Endothelial cell of umbilical vein (primary cell): ENCODE results near the gene MYADM. TPM values are rescaled to one million over a fixed set of nuclear protein-coding genes. Genes with fewer than 3 reads are reported as not detected.
A peak's percentile ranks its signal among the peaks of the same experiment; 100 is the strongest.

Experiments used
- BruUV-seq: library from RNA; stranded (reverse); fragments of 400-500 nt; replicated peaks from 2 replicates; lab custom pipeline; 2021; lab: Mats Ljungman, UMichigan
- CTCF ChIA-PET: fragments of 300-600, 350-600 bp; sonication (Branson Sonifier 250); formaldehyde crosslinking; loops from one replicate; lab custom pipeline; 2021; ENCODE audit warnings: antibody characterized with exemption, inconsistent platforms; lab: Charles Lee
- POLR2A ChIA-PET: fragments of 300-600, 350-600 bp; sonication (Branson Sonifier 250); formaldehyde crosslinking; loops from one replicate; lab custom pipeline; 2021; ENCODE audit warnings: antibody characterized with exemption, inconsistent platforms; lab: Charles Lee
- DNase-seq: peaks from one replicate; pipeline ENCODE4 v3.0.0-alpha.2; 2011; ENCODE audit warnings: low read depth, low spot score
- FAIRE-seq: peaks from 2 replicates; lab custom pipeline; 2011; peaks lifted over from hg19 to GRCh38; lab: Jason Lieb, UNC
- H2AFZ ChIP-seq: 2 replicates; pipeline ENCODE4 v1.6.0; 2012; ENCODE audit warnings: low read depth, low read length, control low read depth, inconsistent platforms
- H3K27ac ChIP-seq: 2 replicates; pipeline ENCODE4 v1.5.1; 2011; ENCODE audit warnings: low read depth, mild to moderate bottlenecking, control low read depth, low read length, moderate library complexity; ENCODE audit not compliant: insufficient read depth
- H3K27me3 ChIP-seq, 2 experiments: 2 replicates each; pipeline versions ENCODE4 v1.6.0 to v1.6.1; 2011; ENCODE audit warnings: low read length in 2 of 2, mixed read lengths in 1 of 2; ENCODE audit not compliant: control insufficient read depth in 2 of 2, insufficient read depth in 2 of 2
- H3K36me3 ChIP-seq, 2 experiments: 2 replicates in 1 of 2; 3 replicates in 1 of 2; pipeline ENCODE4 v1.5.1; 2011; ENCODE audit warnings: low read length in 2 of 2, mild to moderate bottlenecking in 1 of 2, moderate library complexity in 1 of 2; ENCODE audit not compliant: control insufficient read depth in 2 of 2, insufficient read depth in 2 of 2; ENCODE audit errors: extremely low read depth in 1 of 2
- H3K4me1 ChIP-seq: 3 replicates; pipeline ENCODE4 v1.5.1; 2011; ENCODE audit warnings: mild to moderate bottlenecking, low read length; ENCODE audit not compliant: control insufficient read depth, insufficient read depth; ENCODE audit errors: extremely low read depth
- H3K4me2 ChIP-seq: 2 replicates; pipeline ENCODE4 v1.6.1; 2011; ENCODE audit warnings: low read length, control low read depth, mixed read lengths; ENCODE audit not compliant: insufficient read depth
- H3K4me3 ChIP-seq, 3 experiments: fragments of 200-600 bp in 1 of 3; sonication (generic), shearing (Covaris generic) in 1 of 3; replicated peaks in 1 of 3; 2 replicates each; pipeline ENCODE4 v1.5.1; 2011 to 2016; ENCODE audit warnings: control low read depth in 3 of 3, low read length in 3 of 3, mild to moderate bottlenecking in 2 of 3, inconsistent platforms in 1 of 3, low read depth in 1 of 3, moderate library complexity in 1 of 3; ENCODE audit not compliant: insufficient read depth in 1 of 3
- H3K79me2 ChIP-seq: 2 replicates; pipeline ENCODE4 v1.6.0; 2012; ENCODE audit warnings: low read length, inconsistent platforms; ENCODE audit not compliant: control insufficient read depth, insufficient read depth
- H3K9ac ChIP-seq: replicated peaks from 2 replicates; pipeline ENCODE3; 2011; ENCODE audit warnings: low read length, control low read depth; ENCODE audit not compliant: insufficient read depth; ENCODE audit errors: extremely low read depth
- H3K9me1 ChIP-seq: replicated peaks from 3 replicates; pipeline ENCODE4 v1.6.0; 2011; ENCODE audit warnings: mild to moderate bottlenecking, low read length; ENCODE audit not compliant: control insufficient read depth, insufficient read depth; ENCODE audit errors: extremely low read depth
- H3K9me3 ChIP-seq: replicated peaks from 2 replicates; pipeline ENCODE4 v1.5.1; 2012; ENCODE audit warnings: low read length, inconsistent platforms; ENCODE audit not compliant: control insufficient read depth, insufficient read depth
- H4K20me1 ChIP-seq: replicated peaks from 2 replicates; pipeline ENCODE3; 2011; ENCODE audit warnings: mild to moderate bottlenecking, low read length; ENCODE audit not compliant: control insufficient read depth, insufficient read depth; ENCODE audit errors: extremely low read depth
- CTCF ChIP-seq, 2 donors: IDR thresholded peaks; 1 replicate in 1 of 2; 2 replicates in 1 of 2; pipeline ENCODE4 v1.5.1; 2011; ENCODE audit warnings: low read length in 2 of 2, mild to moderate bottlenecking in 2 of 2, moderate library complexity in 2 of 2, control low read depth in 1 of 2, inconsistent platforms in 1 of 2, low read depth in 1 of 2; ENCODE audit not compliant: insufficient read depth in 1 of 2; ENCODE audit errors: extremely low read depth in 1 of 2
- EZH2 ChIP-seq: IDR thresholded peaks from 2 replicates; pipeline ENCODE4 v1.6.1; 2012; ENCODE audit warnings: borderline replicate concordance, low read depth, mild to moderate bottlenecking, moderate library complexity, low read length, inconsistent platforms; ENCODE audit not compliant: severe bottlenecking
- FOS ChIP-seq: IDR thresholded peaks from 2 replicates; pipeline ENCODE4 v1.6.1; 2011; ENCODE audit warnings: mild to moderate bottlenecking, low read length, moderate library complexity, borderline replicate concordance; ENCODE audit not compliant: insufficient read depth
- GATA2 ChIP-seq: IDR thresholded peaks from 2 replicates; pipeline ENCODE4 v1.7.0; 2011; ENCODE audit warnings: low read depth, mild to moderate bottlenecking, moderate library complexity, mixed read lengths, low read length; ENCODE audit not compliant: insufficient read length, insufficient read depth
- JUN ChIP-seq: IDR thresholded peaks from 2 replicates; pipeline ENCODE4 v1.6.1; 2011; ENCODE audit warnings: borderline replicate concordance, low read depth; ENCODE audit not compliant: insufficient read length, insufficient read depth
- MAX ChIP-seq: IDR thresholded peaks from 2 replicates; pipeline ENCODE4 v1.6.1; 2011; ENCODE audit not compliant: insufficient read depth, insufficient read length
- MYC ChIP-seq: IDR thresholded peaks from one replicate; pipeline ENCODE4 v1.6.1; 2011; ENCODE audit warnings: mild to moderate bottlenecking, low read depth, low read length
- POLR2A ChIP-seq: IDR thresholded peaks from 2 replicates; pipeline ENCODE4 v1.6.1; 2012; ENCODE audit warnings: low read depth, mild to moderate bottlenecking, control low read depth, low read length
- POLR2AphosphoS5 ChIP-seq: IDR thresholded peaks from 2 replicates; pipeline ENCODE4 v1.6.1; 2012; ENCODE audit warnings: low read depth, mild to moderate bottlenecking, control low read depth, low read length, moderate library complexity; ENCODE audit not compliant: insufficient read depth
- dilution Hi-C: fragments of 300-500 bp; cut with MboI; formaldehyde crosslinking; loops from one replicate; pipeline ENCODE4 v1.15.0; 2019; ENCODE audit warnings: low sequenced_read_pairs; ENCODE audit not compliant: extremely low pct_ligation_motif_present
- intact Hi-C: fragments of 100-400 bp; cut with micrococcal nuclease; formaldehyde crosslinking; loops from one replicate; pipeline ENCODE4 v1.10.0; 2022
- polyA plus RNA-seq, 4 experiments: library from polyadenylated mRNA; depleted of rRNA in 3 of 4; stranded (reverse) in 3 of 4; unstranded in 1 of 4; fragments of >200 nt; gene quantifications; 2 replicates each; pipeline versions ENCODE4 v1.2.1 to v1.2.3, GENCODE V29; 2011 to 2012; ENCODE audit warnings: missing spikeins in 1 of 4
- total RNA-seq: library from RNA; stranded (reverse); gene quantifications from 2 replicates; pipeline ENCODE4 v1.2.3, GENCODE V29; 2021

The MYADM gene
- total and polyA plus RNA-seq, 2 donors (not counting 3 experiments of a cell fraction or from before 2014, with no cell fraction given) = 100 to 133 TPM

GRCh38 chr19:53876651-53877224 lies 9.1 kb downstream of the MYADM start:
- no peak overlapping the region for H3K9ac ChIP-seq
- FAIRE-seq (no peak), DNase-seq (no peak)
- peaks cover 5% of the 10 kb centered on the region for H3K79me2 ChIP-seq
- no peaks in the 10 kb centered on the region for H3K9me1 ChIP-seq
- peaks cover 15% of the 10 kb centered on the region in 2 experiments for H3K27me3 ChIP-seq
- peaks cover 11% of the 10 kb centered on the region for H3K4me1 ChIP-seq
- BruUV-seq = no TSS peak
- no peak overlapping the region for H3K27ac ChIP-seq
- H4K20me1 ChIP-seq = no peaks in the 10 kb centered on the region
- CTCF ChIA-PET = interaction anchor here (0.6 to 1.7 kb wide), 5 partner anchors 8 to 458 kb away, joined by 3 to 9 read pairs (median 4); no protein-coding TSS in a partner anchor
- intact Hi-C loops = no loop called here
- TF ChIP-seq POLR2A (peak; percentile 49), CTCF (IDR thresholded peaks at IDR 0.05; ENCODE audit: extremely low read depth in 1 of 2, insufficient read depth in 1 of 2, low read depth in 1 of 2, low read length in 2 of 2) (no peak)
- no peak overlapping the region for H2AFZ ChIP-seq
- POLR2A ChIA-PET = no interaction called here
- no peak overlapping the region for H3K4me3 ChIP-seq
- no peak overlapping the region for H3K4me2 ChIP-seq
- H3K36me3 ChIP-seq = peaks cover 0 to 17% of the 10 kb centered on the region in 2 experiments
- H3K9me3 ChIP-seq = no peaks in the 10 kb centered on the region
- dilution Hi-C loops = no loop called here

- Histone ChIP-seq H3K4me3 (no peak overlapping the region), H3K27me3 (peaks cover 18 to 21% of the 10 kb centered on the region in 2 experiments), H3K36me3 (peaks cover 0 to 17% of the 10 kb centered on the region in 2 experiments), H4K20me1 (no peaks in the 10 kb centered on the region), H3K9ac (no peak overlapping the region), H3K4me1 (peaks cover 16% of the 10 kb centered on the region), H2AFZ (no peak overlapping the region), H3K4me2 (no peak overlapping the region), H3K9me3 (no peaks in the 10 kb centered on the region), H3K79me2 (peaks cover 5% of the 10 kb centered on the region), H3K27ac (no peak overlapping the region), H3K9me1 (no peaks in the 10 kb centered on the region)
- no peak for FAIRE-seq
- DNase-seq = no peak
- CTCF ChIA-PET = interaction anchor here (0.9 to 1.4 kb wide), 3 partner anchors 9 to 160 kb away, joined by 3 to 9 read pairs (median 4); no protein-coding TSS in a partner anchor
- dilution Hi-C loops (no loop called here), intact Hi-C loops (no loop called here)
- BruUV-seq = no TSS peak
- POLR2A ChIA-PET = interaction anchor here (1.8 kb wide), 1 partner anchor 10 kb away, joined by 5 read pairs; the partner anchor contains the start of gene MYADM
- TF ChIP-seq CTCF (IDR thresholded peaks at IDR 0.05; ENCODE audit: extremely low read depth in 1 of 2, insufficient read depth in 1 of 2, low read depth in 1 of 2, low read length in 2 of 2) = no peak
- no peak for TF ChIP-seq POLR2AphosphoS5
- no peak for TF ChIP-seq FOS
- no peak for TF ChIP-seq EZH2
- TF ChIP-seq JUN = no peak
- TF ChIP-seq POLR2A = no peak
- no peak for TF ChIP-seq MAX
- no peak for TF ChIP-seq MYC
- TF ChIP-seq GATA2 = no peak
Measured at GRCh38 chr19:53877361-53877766, 9.7 kb downstream of the MYADM start.
